Breast epithelium (tissue), 3 donors: ENCODE data around the gene PCNX1.

Experiments used
- CTCF ChIP-seq, 3 donors: fragments of 450-650 bp; IDR thresholded peaks; one replicate each; pipeline ENCODE4 v1.5.1; 2016 to 2017; ENCODE audit warnings: antibody characterized with exemption in 3 of 3, mild to moderate bottlenecking in 3 of 3, moderate library complexity in 3 of 3
- POLR2A ChIP-seq: fragments of 450-650 bp; IDR thresholded peaks from one replicate; pipeline ENCODE4 v1.6.1; 2016; ENCODE audit warnings: antibody characterized with exemption, mild to moderate bottlenecking, moderate library complexity

DNA sequence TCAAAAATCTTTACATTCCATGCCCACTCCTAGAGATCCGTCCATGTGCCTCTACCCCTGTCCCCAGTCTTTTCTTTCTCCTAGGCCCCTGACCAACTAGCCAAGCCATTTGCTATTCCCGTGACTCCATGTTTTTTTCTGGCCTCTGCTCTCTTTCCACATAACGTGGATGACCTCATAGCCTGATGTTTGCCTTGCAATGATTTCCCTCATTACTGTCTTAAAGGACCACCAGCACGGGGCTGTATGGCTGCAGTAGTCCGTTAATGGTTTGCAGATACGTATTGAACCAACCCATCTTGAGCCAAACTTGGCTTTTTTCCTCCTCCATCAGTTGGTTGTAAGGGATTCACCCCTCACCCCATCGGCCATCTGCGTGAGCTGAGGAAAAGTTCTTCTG is 226.0 kb downstream of the PCNX1 start:
- TF ChIP-seq CTCF (IDR thresholded peaks at IDR 0.05) (no peak), POLR2A (no peak)
